Measurements from ENCODE around the gene NSUN7. TPM values are rescaled to one million over a fixed set of nuclear protein-coding genes. Genes with fewer than 3 reads are reported as not detected.

Gene NSUN7
- total RNA-seq, 3 donors from 2014 or later, result 0.80 to 19.3 (median 9.5) TPM

GRCh38 chr4:40858962-40859361 lies 109.2 kb downstream of the NSUN7 start:
- TF ChIP-seq CTCF (IDR thresholded peaks at IDR 0.05) (no peak), POLR2A (IDR thresholded peaks at IDR 0.05) (no peak), POLR2AphosphoS5 (IDR thresholded peaks at IDR 0.05) (no peak)
- Histone ChIP-seq H3K27me3 (no peaks in the 10 kb centered on the region), H3K4me3 (no peak overlapping the region), H3K4me1 (no peaks in the 10 kb centered on the region), H3K36me3 (no peaks in the 10 kb centered on the region), H3K9me3 (no peaks in the 10 kb centered on the region), H3K27ac (no peak overlapping the region)
- intact Hi-C loops (cut with DNase I; ENCODE audit: low total_unique reads), result no loop called here
- DNase-seq (ENCODE audit: low spot score in 2 of 2), result no peak

Other genes with a start within 250 kb of the NSUN7 start
- 100 to 1,000 TPM in 1 of 3 donors, 10 to 100 TPM in 2; 66.6 to 151 (median 89.5) TPM for gene RBM47, start 120.1 kb upstream of the NSUN7 start, total RNA-seq